ENCODE data around the gene ADCY5. TPM values are rescaled to one million over a fixed set of nuclear protein-coding genes. Genes with fewer than 3 reads are reported as not detected.

Gene ADCY5
- total RNA-seq, 6 experiments from 2014 or later, result 0.09 to 0.95 (median 0.19) TPM

GRCh38 chr3:123315271-123315595 is 133.7 kb downstream of the ADCY5 start:
- no peak for TF ChIP-seq CTCF (IDR thresholded peaks at IDR 0.05)
- no peak overlapping the region for H3K4me3 Mint-ChIP-seq
- H3K9me3 Mint-ChIP-seq, result no peaks in the 10 kb centered on the region
- H3K4me1 Mint-ChIP-seq (ENCODE audit: low read depth), result no peaks in the 10 kb centered on the region
- no peak overlapping the region for H3K27ac Mint-ChIP-seq
- H3K36me3 Mint-ChIP-seq (ENCODE audit: low read depth), result no peaks in the 10 kb centered on the region
- H3K27me3 Mint-ChIP-seq (ENCODE audit: insufficient read depth), result peaks cover 74% of the 10 kb centered on the region
- no peak for DNase-seq

- no peaks in the 10 kb centered on the region for H3K4me1 Mint-ChIP-seq (ENCODE audit: low read depth)
- no peak overlapping the region for H3K4me3 Mint-ChIP-seq
- no peak overlapping the region for H3K27ac Mint-ChIP-seq
- no peak for TF ChIP-seq CTCF (IDR thresholded peaks at IDR 0.05)
- DNase-seq, result no peak
- H3K27me3 Mint-ChIP-seq (ENCODE audit: insufficient read depth), result peaks cover 78% of the 10 kb centered on the region
- H3K9me3 Mint-ChIP-seq, result no peaks in the 10 kb centered on the region
- no peaks in the 10 kb centered on the region for H3K36me3 Mint-ChIP-seq (ENCODE audit: low read depth)
Observed at GRCh38 chr3:123314359-123315270, 134.3 kb downstream of the ADCY5 start.

GRCh38 chr3:123313889-123314288 is 135.0 kb downstream of the ADCY5 start:
- Mint-ChIP-seq H3K27ac (no peak overlapping the region), H3K4me1 (ENCODE audit: low read depth) (no peaks in the 10 kb centered on the region), H3K4me3 (no peak overlapping the region), H3K36me3 (ENCODE audit: low read depth) (no peaks in the 10 kb centered on the region), H3K27me3 (ENCODE audit: insufficient read depth) (peaks cover 83% of the 10 kb centered on the region), H3K9me3 (no peaks in the 10 kb centered on the region)
- DNase-seq, result no peak
- TF ChIP-seq CTCF (IDR thresholded peaks at IDR 0.05), result no peak

GRCh38 chr3:123312331-123313265 is 136.3 kb downstream of the ADCY5 start:
- H3K27me3 Mint-ChIP-seq (ENCODE audit: insufficient read depth), result peaks cover 80% of the 10 kb centered on the region
- H3K4me3 Mint-ChIP-seq, result no peak overlapping the region
- H3K4me1 Mint-ChIP-seq (ENCODE audit: low read depth), result no peaks in the 10 kb centered on the region
- no peak for TF ChIP-seq CTCF (IDR thresholded peaks at IDR 0.05)
- no peak overlapping the region for H3K27ac Mint-ChIP-seq
- H3K36me3 Mint-ChIP-seq (ENCODE audit: low read depth), result no peaks in the 10 kb centered on the region
- H3K9me3 Mint-ChIP-seq, result no peaks in the 10 kb centered on the region
- DNase-seq, result no peak

- Mint-ChIP-seq H3K27me3 (ENCODE audit: insufficient read depth) (peaks cover 72% of the 10 kb centered on the region), H3K27ac (no peak overlapping the region), H3K9me3 (no peaks in the 10 kb centered on the region)
Observed at GRCh38 chr3:123311201-123311600, 137.7 kb downstream of the ADCY5 start.

More at GRCh38 chr3:123311201-123311600, 137.7 kb downstream of the ADCY5 start:
- Mint-ChIP-seq H3K36me3 (ENCODE audit: low read depth) (no peaks in the 10 kb centered on the region), H3K4me3 (no peak overlapping the region), H3K4me1 (ENCODE audit: low read depth) (no peaks in the 10 kb centered on the region)
- DNase-seq, result no peak
- no peak for TF ChIP-seq CTCF (IDR thresholded peaks at IDR 0.05)

All from HFFc6 (cell line).